Measurements from ENCODE around the gene TSPAN14. TPM values are rescaled to one million over a fixed set of nuclear protein-coding genes. Genes with fewer than 3 reads are reported as not detected.

The TSPAN14 gene
- total RNA-seq, 4 donors from 2014 or later = 56.1 to 105 (median 83.1) TPM

GRCh38 chr10:80484676-80485075 is 30.6 kb downstream of the TSPAN14 start:
- no peak for TF ChIP-seq CTCF (IDR thresholded peaks at IDR 0.05; ENCODE audit: low read depth)

- TF ChIP-seq CTCF (IDR thresholded peaks at IDR 0.05; ENCODE audit: low read depth) = no peak
These were observed 31.2 kb downstream of the TSPAN14 start for GRCh38 chr10:80485076-80485945.

- TF ChIP-seq CTCF (IDR thresholded peaks at IDR 0.05; ENCODE audit: low read depth) = no peak
These were observed 32.0 kb downstream of the TSPAN14 start for GRCh38 chr10:80485946-80486764.

- no peak for TF ChIP-seq CTCF (IDR thresholded peaks at IDR 0.05; ENCODE audit: low read depth)
These were observed 32.8 kb downstream of the TSPAN14 start for GRCh38 chr10:80486785-80487420.

GRCh38 chr10:80487421-80487785 is 33.3 kb downstream of the TSPAN14 start:
- TF ChIP-seq CTCF (IDR thresholded peaks at IDR 0.05; ENCODE audit: low read depth) = no peak

- TF ChIP-seq CTCF (IDR thresholded peaks at IDR 0.05; ENCODE audit: low read depth) = no peak
These were observed 33.9 kb downstream of the TSPAN14 start for GRCh38 chr10:80487791-80488538.

All from subcutaneous adipose tissue (tissue), 4 donors.